HG02840 (cell line): ENCODE data around the gene TK1.
"Not testable (repeated sequence)": the region's sequence is repeated elsewhere in the genome, so short reads cannot be mapped to it uniquely, and the experiment has no call there.

Source experiments
- ATAC-seq: cut with Tn5 transposase; IDR thresholded peaks from one replicate; pipeline ENCODE4 v1.9.1; 2021; ENCODE audit warnings: mild to moderate bottlenecking, moderate library complexity, moderate number of reproducible peaks; ENCODE audit not compliant: unreplicated experiment, low FRiP score

Gene TK1

GRCh38 chr17:78154903-78155811 lies 31.7 kb downstream of the TK1 start:
- peak; percentile 47 for ATAC-seq

GRCh38 chr17:78151514-78152008 lies 35.3 kb downstream of the TK1 start:
- no peak for ATAC-seq

- ATAC-seq, result no peak
Measured at GRCh38 chr17:78148286-78149016, 38.4 kb downstream of the TK1 start.

GRCh38 chr17:78147315-78147998 lies 39.4 kb downstream of the TK1 start:
- no peak for ATAC-seq

- ATAC-seq, result no peak
Measured at GRCh38 chr17:78146881-78147280, 40.0 kb downstream of the TK1 start.

- ATAC-seq, result no peak
Measured at GRCh38 chr17:78146471-78146869, 40.4 kb downstream of the TK1 start.

GRCh38 chr17:78144736-78145641 lies 41.9 kb downstream of the TK1 start:
- ATAC-seq, result no peak

GRCh38 chr17:78144147-78144719 lies 42.6 kb downstream of the TK1 start:
- no peak for ATAC-seq

GRCh38 chr17:78143214-78144146 lies 43.4 kb downstream of the TK1 start:
- no peak for ATAC-seq

GRCh38 chr17:78142119-78142861 lies 44.6 kb downstream of the TK1 start:
- no peak for ATAC-seq

- no peak for ATAC-seq
Measured at GRCh38 chr17:78141437-78142118, 45.3 kb downstream of the TK1 start.

- ATAC-seq, result peak; percentile 70
Measured at GRCh38 chr17:78140169-78141051, 46.4 kb downstream of the TK1 start.

GRCh38 chr17:78139861-78140168 lies 47.0 kb downstream of the TK1 start:
- ATAC-seq, result not testable (repeated sequence)

GRCh38 chr17:78138204-78139060 lies 48.4 kb downstream of the TK1 start:
- no peak for ATAC-seq

- no peak for ATAC-seq
Measured at GRCh38 chr17:78137392-78138203, 49.3 kb downstream of the TK1 start.
